ENCODE measurements around the gene ZNF766.
"Not testable (repeated sequence)": the region's sequence is repeated elsewhere in the genome, so short reads cannot be mapped to it uniquely, and the experiment has no call there.

ZNF766 gene

GRCh38 chr19:52277471-52277870 lies 8.1 kb downstream of the ZNF766 start:
- no peak for DNase-seq

GRCh38 chr19:52286256-52286655 lies 16.9 kb downstream of the ZNF766 start:
- DNase-seq: no peak

DNA sequence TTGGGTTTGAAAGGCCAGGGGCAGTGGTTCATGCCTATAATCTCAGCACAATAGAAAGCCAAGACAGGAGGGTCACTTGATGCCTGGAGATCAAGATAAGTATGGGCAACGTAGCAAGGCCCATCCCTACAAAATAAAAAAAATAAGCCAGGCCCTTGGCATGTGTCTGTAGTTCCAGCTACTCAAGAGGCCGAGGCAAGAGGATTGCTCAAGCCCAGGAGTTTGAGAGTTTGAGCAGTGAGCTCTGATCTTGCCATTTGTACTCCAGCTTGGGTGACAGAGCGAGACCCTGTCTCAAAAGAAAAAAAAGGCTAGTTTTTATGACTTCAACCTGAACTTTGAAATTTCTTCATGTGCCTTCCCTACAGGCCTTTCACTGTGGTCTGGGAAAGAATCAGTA lies 22.4 kb downstream of the ZNF766 start:
- DNase-seq: no peak

DNA sequence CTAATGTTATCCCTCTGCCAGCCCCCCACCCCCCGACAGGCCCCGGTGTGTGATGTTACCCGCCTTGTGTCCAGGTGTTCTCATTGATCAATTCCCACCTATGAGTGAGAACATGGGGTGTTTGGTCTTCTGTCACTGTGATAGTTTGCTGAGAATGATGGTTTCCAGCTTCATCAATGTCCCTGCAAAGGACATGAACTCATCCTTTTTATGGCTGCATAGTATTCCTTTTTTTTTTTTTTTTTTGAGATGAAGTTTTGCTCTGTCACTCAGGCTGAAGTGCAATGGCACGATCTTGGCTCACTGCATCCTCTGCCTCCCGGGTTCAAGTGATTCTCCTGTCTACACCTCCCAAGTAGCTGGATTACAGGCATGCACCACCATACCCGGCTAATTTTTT lies 23.6 kb downstream of the ZNF766 start:
- DNase-seq: not testable (repeated sequence)

DNA sequence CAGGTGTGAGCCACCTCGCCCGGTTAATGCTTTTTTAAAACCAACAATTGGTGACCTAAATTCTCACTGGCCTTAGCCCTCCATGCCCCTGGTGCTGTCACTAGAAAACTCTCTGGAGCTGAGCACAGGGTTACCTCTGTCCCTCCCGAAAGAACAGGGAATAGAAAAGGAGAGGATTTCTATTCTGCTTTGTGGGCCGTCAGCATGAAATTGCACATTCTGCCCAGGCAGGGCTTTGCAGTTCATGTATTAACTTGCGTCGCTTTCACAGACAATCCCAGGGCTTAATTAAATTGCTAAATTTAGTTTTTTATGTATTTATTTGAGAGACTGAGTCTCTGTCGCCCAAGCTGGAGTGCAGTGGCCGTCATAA lies 27.0 kb downstream of the ZNF766 start:
- no peak for DNase-seq

DNA sequence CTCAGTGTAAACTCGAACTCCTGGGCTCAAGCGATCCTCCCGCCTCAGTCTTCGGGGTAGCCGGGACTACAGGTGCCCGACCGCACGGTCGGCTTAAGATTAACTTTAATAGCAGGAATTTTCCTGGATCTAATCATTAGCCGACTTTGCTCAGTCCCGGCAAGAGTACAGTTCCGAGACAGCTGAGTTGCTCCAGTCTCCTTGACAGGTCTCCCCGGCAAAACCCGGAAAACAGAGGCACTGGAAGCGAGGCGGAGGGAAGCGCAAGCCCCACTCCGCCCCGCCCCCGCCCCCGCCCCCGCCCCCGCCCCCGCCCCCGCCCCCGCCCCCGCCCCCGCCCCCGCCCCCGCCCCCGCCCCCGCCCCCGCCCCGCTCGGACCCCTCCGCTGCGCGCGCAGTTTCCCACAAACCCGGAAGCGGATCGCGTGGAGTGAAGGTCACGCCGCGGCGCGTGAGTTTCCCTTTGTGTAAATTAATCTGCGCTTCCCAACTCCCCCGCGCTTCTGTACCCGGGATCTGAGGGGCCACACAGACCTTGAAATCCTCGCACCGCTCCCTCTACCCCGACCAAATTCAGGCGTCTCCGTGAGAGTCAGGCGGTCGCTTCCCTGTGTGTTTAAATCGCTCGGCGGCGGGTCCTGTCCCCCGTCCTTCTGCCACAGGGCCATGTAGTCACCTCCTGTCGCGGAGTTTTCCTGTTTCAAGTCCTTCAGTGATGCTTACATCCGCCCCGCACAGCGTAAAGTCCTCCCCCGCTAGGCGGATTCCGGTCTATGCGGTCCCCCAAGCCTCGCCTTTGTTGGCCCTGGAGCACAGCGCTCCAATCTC lies 27.6 kb downstream of the ZNF766 start, which contains the start of gene ZNF480:
Gene ZNF480 (plus strand): TSS at position 397 of the 828 bp plus-strand sequence. CDS start 3,244 bp downstream, outside the sequence.
- DNase-seq: peak; percentile 84

GRCh38 chr19:52297601-52298364 lies 28.4 kb downstream of the ZNF766 start:
- no peak for DNase-seq

- peak; percentile 26 for DNase-seq
Observed at GRCh38 chr19:52307275-52307674, 37.9 kb downstream of the ZNF766 start.

GRCh38 chr19:52322429-52322828 lies 53.0 kb downstream of the ZNF766 start:
- DNase-seq: no peak

DNA sequence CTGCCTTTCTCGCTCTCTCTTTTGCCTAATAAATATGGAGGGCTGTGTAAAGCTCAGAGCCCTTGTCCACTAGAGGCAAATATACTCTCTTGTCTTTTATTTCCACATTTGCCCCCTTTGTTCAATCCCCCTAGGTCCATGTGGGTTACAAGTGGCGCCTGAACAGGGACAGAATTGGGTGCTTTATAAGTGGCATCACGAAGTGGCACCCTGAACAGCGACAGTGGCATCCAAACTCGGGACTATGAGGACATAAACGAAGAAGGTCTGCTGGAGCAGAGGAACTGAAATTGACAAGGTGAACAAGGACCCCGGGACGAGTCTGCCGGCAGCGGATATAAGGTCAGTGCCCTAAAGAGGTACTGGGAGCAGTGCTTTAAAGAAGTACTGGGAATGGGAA lies 62.4 kb downstream of the ZNF766 start:
- no peak for DNase-seq

DNA sequence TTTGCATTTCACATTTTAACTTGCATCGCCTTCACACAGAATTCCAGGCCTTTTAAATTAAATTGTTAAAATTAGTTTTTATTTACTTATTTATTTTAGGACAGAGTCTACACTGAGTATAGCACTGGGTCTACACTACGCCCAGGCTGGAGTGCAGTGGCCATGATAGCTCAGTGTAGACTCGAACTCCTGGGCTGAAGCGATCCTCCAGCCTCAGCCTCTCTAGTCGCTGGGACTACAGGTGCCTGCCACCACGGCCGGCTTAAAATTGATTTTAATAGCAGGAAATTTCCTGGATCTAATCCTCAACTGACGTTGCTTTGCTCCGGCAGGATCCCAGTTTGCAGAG lies 66.4 kb downstream of the ZNF766 start:
- no peak for DNase-seq

DNA sequence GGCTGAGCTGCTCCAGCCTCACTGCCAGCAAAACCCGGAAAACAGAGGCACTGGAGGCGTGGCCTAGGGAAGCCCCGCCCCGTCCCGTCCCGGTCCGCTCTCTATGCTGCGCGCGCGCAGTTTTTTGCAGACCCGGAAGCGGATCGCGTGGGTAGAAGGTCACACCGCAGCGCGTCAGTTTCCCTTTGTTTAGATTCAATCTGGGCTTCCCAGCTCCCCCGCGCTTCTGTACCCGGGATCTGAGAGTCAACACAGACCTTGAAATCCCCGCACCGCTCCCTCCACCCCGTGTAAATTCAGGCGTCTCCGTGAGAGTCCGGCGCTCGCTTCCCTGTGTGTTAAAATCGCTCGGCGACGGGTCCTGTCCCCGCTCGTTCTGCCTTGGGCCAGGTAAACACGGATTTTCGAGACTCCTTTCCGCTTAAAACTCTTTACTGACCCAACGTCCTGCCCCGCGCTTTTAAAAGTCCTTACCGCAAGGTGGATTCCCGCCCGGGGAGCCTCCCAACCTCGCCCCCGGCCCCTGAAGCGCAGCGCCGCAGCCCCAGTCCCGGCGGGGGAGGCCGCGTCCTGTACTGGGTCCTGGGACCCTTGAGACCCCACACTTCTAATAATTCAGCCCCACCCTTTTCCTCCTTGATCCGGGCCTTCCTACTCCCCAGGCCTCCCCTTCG lies 66.9 kb downstream of the ZNF766 start, which contains the start of gene ZNF610:
Gene ZNF610 (plus strand): TSS at position 127 of the 674 bp plus-strand sequence. CDS start 12,930 bp downstream, outside the sequence.
- peak; percentile 93 for DNase-seq

DNA sequence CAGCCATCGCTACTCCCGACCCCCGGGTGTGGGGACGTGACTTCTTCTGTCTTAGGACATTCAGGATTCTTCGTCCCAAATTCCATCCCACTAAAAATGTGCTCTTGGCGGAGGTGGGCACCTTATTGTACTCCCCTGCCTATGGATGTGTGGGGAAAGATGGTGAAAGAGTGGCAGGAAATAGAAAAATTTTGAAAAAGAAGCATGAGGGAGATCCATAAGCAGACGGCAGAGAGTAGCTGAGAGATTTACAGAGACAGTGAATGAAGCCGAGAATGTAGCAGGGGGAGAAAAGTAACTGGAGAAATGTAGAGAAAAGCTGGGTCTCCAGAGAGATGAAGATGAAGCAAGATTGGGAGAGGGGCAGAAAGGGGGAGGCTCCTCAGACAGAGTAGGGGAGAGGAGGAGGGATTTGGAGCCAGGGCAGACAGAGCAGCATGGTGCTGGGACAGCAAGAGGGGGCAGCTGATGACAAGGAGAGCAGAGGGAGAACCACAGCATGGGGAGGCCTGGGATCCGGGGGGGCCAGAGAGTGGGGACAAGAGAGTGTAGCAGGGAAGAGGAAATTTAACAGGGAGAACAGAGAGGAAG lies 67.5 kb downstream of the ZNF766 start:
- DNase-seq: peak; percentile 23

DNA sequence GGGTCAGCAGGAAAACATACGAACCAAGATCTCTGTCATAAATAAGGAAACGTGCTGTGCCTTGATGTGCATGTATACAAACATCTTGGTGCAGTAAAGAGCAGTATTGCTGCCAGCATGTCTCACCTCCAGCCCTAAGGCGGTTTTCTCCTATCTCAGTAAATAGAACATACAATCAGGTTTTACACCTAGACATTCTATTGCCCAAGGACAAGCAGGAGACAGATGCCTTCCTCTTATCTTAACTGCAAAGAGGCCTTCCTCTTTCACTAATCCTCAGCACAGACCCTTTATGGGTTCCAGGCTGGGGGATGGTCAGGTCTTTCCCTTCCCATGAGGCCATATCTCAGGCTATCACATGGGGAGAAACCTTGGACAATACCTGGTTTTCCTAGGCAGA lies 69.6 kb downstream of the ZNF766 start:
- not testable (repeated sequence) for DNase-seq

DNA sequence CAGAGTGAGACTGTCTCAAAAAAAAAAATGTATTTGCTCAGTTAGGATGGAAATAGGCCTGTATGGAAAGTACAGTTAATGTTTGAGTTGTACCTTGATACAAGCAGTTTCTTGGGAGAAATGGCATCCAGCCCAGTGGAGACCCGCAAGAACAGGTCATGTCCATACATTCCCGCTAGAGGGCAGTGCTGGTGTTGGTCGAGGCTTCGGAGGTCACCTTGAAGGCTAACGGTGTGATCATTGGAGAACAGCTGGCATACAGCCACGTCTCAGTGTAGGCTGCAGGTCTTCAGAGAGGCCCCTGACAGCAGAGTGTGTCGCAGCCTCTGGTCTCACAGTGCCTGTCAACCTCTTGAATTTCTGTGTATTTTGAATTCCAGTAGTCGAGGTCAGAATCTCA lies 74.2 kb downstream of the ZNF766 start:
- DNase-seq: peak; percentile 59

DNA sequence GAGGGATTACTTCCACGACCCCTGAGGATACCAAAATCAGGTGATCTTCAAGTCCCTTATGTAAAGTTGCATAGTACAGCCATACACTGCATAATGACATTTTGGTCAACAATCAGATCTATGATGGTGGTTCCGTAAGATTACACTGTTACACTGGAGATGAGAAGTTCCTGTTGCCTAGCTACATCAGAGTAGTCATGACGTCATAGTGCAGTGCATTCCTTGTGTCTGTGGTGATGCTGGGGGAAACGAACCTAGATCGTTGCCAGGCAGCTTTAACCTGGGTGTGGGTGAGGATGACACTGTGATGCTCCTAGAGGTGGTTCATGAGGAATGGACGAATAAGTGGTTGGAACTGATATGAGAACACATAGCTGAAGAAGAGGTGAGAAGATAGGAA lies 75.8 kb downstream of the ZNF766 start:
- no peak for DNase-seq
